Central memory CD8-positive, alpha-beta T cell (primary cell): ENCODE results near the gene DBP.
A peak's percentile ranks its signal among the peaks of the same experiment; 100 is the strongest.

Experiments used
- ATAC-seq: fragments of 150-1000 bp; cut with Tn5 transposase; replicated peaks from 2 replicates; pipeline ENCODE4 v1.10.0; 2022; ENCODE audit warnings: mild to moderate bottlenecking, moderate FRiP score, moderate number of reproducible peaks; ENCODE audit not compliant: poor library complexity, severe bottlenecking; ENCODE audit errors: extremely low read depth
- DNase-seq, 2 donors: peaks; one replicate each; pipeline ENCODE4 v3.0.0; 2021; ENCODE audit warnings: low spot score in 2 of 2
- H3K27ac Mint-ChIP-seq: one replicate; pipeline ENCODE4 v1.8.0; 2022; ENCODE audit warnings: low read depth, mild to moderate bottlenecking, moderate library complexity, mixed read lengths
- H3K27me3 Mint-ChIP-seq: one replicate; pipeline ENCODE4 v1.8.0; 2022; ENCODE audit warnings: mixed read lengths
- H3K36me3 Mint-ChIP-seq: one replicate; pipeline ENCODE4 v1.8.0; 2022; ENCODE audit warnings: mild to moderate bottlenecking, moderate library complexity, mixed read lengths; ENCODE audit not compliant: insufficient read depth
- H3K4me1 Mint-ChIP-seq: one replicate; pipeline ENCODE4 v1.8.0; 2022; ENCODE audit warnings: mixed read lengths
- H3K4me3 Mint-ChIP-seq: one replicate; pipeline ENCODE4 v1.8.0; 2022; ENCODE audit warnings: mild to moderate bottlenecking, moderate library complexity, mixed read lengths
- H3K9me3 Mint-ChIP-seq: one replicate; pipeline ENCODE4 v1.8.0; 2022; ENCODE audit warnings: mixed read lengths

DBP gene

DNA sequence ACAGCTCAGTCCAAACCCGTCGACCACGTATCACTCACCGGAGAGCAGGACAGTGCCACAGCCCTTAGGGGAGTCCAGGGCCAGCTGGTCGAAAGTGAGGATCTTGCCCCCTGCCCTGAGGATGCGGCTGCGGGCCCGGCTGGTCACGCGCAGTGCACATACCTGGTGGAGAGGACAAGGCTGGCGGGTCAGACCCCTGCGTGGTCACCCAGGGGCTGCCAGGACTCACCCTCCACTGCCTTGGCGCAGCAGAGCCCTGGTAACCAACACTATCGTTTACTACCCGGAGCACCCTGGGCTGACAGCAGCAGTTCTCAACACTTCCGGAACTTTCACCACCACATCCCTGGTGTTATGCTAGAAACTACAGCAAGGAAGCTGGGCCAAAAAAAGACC, 21.1 kb downstream of the DBP start:
- H3K4me1 Mint-ChIP-seq = peaks cover 45% of the 10 kb centered on the region
- DNase-seq (no peak), ATAC-seq (no peak)
- H3K27me3 Mint-ChIP-seq = no peaks in the 10 kb centered on the region
- H3K36me3 Mint-ChIP-seq = peaks cover 28% of the 10 kb centered on the region
- H3K9me3 Mint-ChIP-seq = no peaks in the 10 kb centered on the region
- peak overlapping the region; percentile 88 for H3K27ac Mint-ChIP-seq
- peak overlapping the region; percentile 93 for H3K4me3 Mint-ChIP-seq

DNA sequence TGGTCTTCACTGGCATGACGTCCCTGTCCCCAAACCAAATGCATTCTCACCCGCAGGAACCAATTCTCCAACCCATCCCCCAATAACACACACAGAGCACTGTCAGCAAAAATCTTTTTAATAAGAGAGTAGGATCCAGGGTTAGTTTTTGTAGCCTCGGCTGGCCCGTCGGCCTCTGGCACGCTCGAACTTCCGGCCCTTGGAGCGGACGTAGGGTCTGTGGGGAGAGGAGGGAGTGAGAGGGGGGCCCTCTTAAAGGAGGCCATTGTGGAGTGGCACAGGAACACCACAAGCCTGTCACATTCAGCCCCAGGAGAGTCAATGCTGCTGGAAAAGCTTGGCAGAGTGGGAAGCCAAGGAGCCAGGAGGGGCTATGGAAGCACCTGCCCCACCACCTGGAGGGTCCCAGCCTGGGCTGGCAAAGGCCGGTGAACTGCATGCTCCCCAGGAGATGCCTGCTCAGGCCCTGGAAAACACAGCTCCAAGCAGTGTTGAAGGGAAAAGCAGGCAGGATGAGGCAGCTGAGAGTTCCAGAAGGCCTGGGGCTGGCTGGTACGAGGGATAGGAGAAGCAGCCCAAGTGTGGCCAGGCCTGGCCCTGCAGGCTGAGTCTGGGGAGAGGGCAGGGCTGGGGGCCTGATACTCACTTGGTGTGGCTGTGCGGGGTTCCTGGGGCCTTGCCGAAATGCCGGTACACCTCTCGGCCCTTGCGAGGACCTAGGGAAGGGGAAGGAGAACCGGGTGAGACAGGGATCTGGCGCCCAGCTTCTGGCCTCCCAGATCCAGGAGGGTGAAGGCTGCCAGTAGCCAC, 21.7 kb downstream of the DBP start:
- no peak for DNase-seq
- no peak overlapping the region for H3K27ac Mint-ChIP-seq
- H3K27me3 Mint-ChIP-seq = no peaks in the 10 kb centered on the region
- ATAC-seq = no peak
- no peaks in the 10 kb centered on the region for H3K9me3 Mint-ChIP-seq
- H3K4me1 Mint-ChIP-seq = peaks cover 45% of the 10 kb centered on the region
- peak overlapping the region; percentile 18 for H3K4me3 Mint-ChIP-seq
- H3K36me3 Mint-ChIP-seq = peaks cover 27% of the 10 kb centered on the region

DNA sequence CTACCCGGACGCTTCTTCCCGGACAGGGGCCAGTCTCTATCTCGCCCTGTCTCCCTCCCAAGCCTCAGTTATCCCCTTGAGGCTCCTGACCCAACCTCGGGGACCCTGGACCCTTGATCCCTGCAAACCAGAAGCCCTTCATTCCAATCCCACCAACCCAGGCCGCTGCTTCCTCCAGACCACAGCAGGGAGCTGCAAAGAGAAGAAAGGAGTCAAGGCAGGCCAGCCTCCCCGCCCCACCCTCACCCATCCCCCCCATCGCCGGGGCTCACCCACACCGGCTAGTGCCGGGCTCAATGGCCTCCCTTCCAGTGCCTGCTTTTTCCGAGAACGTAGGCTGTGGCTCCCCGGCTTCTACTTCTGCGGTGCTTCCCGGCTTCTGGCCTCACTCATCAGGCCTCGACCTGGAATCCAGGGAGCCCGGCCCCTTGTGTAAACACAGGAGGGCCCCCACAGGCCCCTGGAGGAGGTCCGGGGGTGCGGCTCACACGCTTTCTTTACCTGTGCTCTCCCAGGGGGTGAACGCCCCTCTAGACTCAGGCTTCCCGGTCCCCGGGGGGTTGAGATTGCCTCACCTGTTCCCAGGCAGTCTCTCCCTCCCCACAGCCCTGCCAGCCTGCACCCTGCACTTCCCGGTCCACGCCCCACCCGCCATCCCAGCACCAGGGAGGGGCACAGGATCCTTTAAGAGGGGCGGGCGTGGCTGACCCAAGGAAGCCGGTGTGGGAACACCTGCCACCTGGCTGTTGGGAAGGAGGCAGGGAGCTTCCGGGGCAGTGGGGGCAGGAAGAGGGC, 22.5 kb downstream of the DBP start, which contains the start of gene FAM83E:
Gene FAM83E, minus strand, starts transcription at position 641 of the 795 bp plus-strand sequence. CDS start 1,704 bp downstream, outside the sequence.
- Mint-ChIP-seq H3K36me3 (peaks cover 25% of the 10 kb centered on the region), H3K9me3 (no peaks in the 10 kb centered on the region), H3K27ac (peak within 1 kb of the TSS; percentile 91), H3K4me1 (peaks cover 38% of the 10 kb centered on the region), H3K27me3 (no peaks in the 10 kb centered on the region), H3K4me3 (peak within 1 kb of the TSS; percentile 18)
- ATAC-seq (no peak), DNase-seq (no peak)

DNA sequence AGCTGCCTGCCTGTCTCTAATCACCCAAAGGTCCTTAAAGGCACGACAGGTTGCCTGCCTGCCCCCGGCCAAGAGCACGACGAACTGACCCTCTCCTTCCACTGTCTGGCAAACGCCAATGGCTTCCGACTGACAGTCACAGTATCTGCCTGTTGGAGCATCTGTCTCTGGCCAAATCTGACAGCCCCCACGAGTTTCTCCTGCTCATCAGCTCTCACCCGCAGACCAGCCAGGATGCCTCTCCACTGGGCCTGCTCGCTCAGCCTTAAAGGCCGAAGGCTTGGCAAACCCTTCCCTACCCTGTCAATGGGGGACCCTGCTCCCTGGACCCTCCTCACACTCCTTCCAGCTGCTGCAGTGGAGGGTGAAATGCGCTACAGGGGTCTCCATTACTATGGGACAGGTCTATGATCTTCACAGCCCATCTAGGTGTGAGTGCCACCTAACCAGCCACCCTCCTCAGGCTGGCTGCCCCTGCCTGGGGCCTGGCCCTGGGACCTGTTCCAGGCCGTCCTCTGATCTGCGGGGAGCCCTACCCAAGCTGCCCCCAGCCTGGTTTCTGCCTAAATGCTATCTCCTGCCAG, 23.2 kb downstream of the DBP start:
- Mint-ChIP-seq H3K36me3 (peaks cover 19% of the 10 kb centered on the region), H3K27ac (peak overlapping the region; percentile 91), H3K4me1 (peaks cover 36% of the 10 kb centered on the region), H3K27me3 (no peaks in the 10 kb centered on the region), H3K4me3 (no peak overlapping the region), H3K9me3 (no peaks in the 10 kb centered on the region)
- ATAC-seq (no peak), DNase-seq (no peak)

DNA sequence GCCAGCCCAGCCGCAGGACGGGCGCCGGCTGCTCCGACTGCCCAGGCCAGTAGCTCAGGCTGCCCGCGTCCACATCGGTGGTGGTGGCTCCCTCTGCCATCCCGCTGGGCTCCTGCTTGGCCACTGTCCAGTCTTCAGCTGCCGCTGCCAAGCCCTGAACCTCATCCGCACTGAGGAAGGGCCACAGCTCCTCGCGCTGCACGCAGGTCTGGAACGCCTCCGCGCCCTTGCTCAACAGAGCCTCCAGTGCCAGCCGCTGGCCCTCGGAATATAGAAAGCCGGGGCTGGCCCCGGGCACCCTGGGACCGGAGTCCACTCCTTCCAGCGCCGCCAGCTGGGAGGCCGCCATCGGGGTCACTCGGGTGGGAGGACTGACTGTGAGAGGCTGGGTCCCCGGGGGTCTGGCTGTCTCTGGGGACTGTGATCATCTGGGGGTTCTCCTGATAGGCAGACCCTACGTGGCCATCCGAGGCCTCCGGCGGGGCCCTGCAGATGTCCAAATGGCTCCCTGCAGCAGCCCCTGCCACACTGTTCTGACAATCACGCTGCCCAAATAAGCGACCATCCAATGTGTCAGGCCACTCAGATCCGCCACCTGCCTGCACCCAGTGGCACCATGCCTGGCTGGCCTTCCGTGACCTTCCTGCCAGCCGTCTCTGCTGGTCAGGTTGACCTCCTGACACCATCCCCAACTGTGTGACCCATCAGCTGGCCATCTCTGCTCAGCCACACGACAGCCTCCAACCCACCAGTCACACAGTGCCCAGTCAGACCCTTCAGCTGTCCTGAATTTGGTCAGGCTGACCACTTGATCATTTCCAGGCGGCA, 23.9 kb downstream of the DBP start:
- Mint-ChIP-seq H3K27ac (peak overlapping the region; percentile 91), H3K4me1 (peaks cover 33% of the 10 kb centered on the region), H3K27me3 (no peaks in the 10 kb centered on the region), H3K36me3 (peaks cover 14% of the 10 kb centered on the region), H3K9me3 (no peaks in the 10 kb centered on the region), H3K4me3 (no peak overlapping the region)
- no peak for DNase-seq
- ATAC-seq = no peak

DNA sequence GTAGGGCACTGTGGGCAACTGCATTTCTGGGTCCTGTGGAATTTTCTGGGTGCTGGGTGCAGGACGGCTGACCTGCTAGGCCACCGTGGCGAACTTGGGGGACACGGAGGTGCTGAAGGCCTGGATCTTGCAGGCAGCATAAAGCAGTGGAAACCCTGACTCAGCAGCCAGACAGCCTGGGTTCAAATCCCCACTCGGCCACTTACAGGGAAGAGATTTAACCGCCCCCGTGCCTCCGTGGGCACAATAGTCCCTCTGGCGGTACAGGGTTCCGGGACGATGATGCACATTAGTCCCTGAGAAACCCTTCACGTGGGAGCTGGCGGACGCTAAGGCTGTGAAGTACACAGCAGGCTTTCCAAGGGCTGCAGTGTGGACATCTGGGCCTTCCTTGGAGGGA, 25.3 kb downstream of the DBP start:
- Mint-ChIP-seq H3K4me3 (no peak overlapping the region), H3K27me3 (no peaks in the 10 kb centered on the region), H3K9me3 (no peaks in the 10 kb centered on the region), H3K4me1 (peaks cover 21% of the 10 kb centered on the region), H3K27ac (peak overlapping the region; percentile 57), H3K36me3 (peaks cover 10% of the 10 kb centered on the region)
- ATAC-seq (no peak), DNase-seq (no peak)

DNA sequence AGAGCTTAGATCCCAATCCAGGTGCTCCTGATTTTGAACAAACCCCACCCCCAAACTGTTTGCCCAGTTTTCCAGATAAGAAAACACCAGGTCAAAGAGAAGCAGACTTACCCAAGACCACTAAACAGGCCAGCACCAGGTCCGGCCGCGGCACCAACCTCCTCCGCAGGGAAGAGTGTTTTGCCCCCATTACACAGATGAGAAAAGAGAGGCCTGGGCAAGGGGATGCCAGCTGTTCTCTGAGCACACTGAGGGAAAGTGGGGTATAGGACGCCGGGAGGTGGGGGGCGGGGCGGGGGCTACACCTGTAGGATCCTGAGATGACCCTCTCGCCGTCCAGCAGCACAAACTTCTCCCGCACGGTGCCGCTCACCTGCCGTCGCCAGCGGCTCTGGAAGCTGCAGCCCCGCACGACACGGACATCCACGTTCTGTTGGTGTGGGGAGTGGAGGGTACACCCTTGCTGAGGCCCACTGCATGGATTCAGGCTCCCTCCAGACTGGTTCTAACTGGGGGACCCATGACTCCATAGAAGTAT, 27.5 kb downstream of the DBP start:
- Mint-ChIP-seq H3K27me3 (no peaks in the 10 kb centered on the region), H3K4me1 (peaks cover 12% of the 10 kb centered on the region), H3K9me3 (no peaks in the 10 kb centered on the region), H3K36me3 (peaks cover 3% of the 10 kb centered on the region), H3K27ac (no peak overlapping the region), H3K4me3 (no peak overlapping the region)
- ATAC-seq (no peak), DNase-seq (no peak)

DNA sequence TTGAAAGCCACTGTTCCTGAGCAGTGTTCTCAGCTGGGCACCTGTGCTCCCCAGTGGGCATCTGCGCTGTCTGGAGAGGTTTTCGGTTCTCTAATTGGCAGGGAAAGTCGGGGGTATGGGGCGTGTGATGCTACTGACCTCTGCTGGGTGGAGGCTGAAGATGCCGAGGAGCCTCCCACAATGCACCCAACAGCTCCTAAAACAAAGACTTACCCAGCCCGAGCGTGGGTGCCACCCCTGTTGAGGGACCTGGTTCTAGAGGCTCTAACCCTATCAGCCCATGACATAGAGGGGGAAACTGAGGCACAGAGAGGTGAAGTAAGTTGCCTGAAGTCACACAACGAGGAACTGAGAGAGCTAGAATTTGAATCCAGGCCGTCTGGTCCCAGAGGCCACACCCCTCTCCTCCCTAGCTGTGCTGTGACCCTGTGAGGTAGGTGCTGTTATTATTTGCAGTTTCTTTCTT, 28.3 kb downstream of the DBP start:
- Mint-ChIP-seq H3K27ac (peak overlapping the region; percentile 71), H3K9me3 (no peaks in the 10 kb centered on the region), H3K36me3 (peaks cover 3% of the 10 kb centered on the region), H3K4me3 (no peak overlapping the region), H3K4me1 (peaks cover 8% of the 10 kb centered on the region), H3K27me3 (no peaks in the 10 kb centered on the region)
- ATAC-seq = peak; percentile 81
- peak in 1 of 2 donors; percentile 34 for DNase-seq

DNA sequence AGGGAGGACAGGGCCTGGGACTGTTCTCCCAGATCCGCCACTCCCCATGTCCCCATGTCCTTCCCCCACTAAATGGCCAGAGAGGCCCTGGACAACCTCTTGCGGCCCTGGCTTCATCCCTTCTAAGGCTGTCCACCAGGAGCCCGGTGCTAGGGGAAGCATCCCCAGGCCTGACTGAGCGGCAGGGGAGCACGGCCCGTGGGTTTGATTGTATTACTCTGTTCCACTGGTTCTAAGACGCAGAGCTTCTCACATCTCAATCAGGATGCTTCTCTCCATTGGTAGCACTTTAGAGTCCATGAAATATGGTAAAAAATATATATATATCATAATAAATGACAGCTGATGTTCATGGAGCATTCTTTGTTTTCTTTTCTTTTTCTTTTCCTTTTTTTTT, 29.8 kb downstream of the DBP start:
- no peak overlapping the region for H3K27ac Mint-ChIP-seq
- H3K4me3 Mint-ChIP-seq = no peak overlapping the region
- DNase-seq (no peak), ATAC-seq (no peak)
- no peaks in the 10 kb centered on the region for H3K27me3 Mint-ChIP-seq
- H3K4me1 Mint-ChIP-seq = peaks cover 5% of the 10 kb centered on the region
- peaks cover 1% of the 10 kb centered on the region for H3K36me3 Mint-ChIP-seq
- no peaks in the 10 kb centered on the region for H3K9me3 Mint-ChIP-seq

DNA sequence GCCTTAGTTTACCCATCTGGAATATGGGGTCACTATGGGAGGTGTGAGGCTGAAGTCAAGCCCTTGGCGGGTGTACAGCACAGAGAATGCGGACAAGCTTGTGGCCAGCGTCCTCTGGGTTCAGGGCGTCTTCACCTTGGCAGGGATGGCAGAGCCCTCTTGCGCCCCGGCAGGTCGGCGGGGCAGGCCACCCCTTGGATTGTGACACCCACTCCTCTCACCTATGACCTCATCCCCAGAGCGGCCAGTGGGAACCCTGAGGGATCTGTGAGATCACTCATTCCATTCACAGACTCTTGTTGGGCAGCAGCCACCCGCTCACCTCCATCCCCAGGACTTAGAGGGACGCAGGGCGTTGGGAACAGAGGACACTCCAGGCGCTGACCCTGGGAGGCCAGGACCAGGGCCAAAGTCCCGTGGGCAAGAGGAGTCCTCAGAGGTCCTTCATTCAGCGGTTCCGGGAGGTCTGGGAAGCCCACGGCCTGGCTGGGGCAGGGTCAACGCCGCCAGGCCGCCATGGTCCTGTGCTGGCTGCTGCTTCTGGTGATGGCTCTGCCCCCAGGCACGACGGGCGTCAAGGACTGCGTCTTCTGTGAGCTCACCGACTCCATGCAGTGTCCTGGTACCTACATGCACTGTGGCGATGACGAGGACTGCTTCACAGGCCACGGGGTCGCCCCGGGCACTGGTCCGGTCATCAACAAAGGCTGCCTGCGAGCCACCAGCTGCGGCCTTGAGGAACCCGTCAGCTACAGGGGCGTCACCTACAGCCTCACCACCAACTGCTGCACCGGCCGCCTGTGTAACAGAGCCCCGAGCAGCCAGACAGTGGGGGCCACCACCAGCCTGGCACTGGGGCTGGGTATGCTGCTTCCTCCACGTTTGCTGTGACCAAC, 30.5 kb downstream of the DBP start, which contains the start of gene SPACA4:
Gene SPACA4, plus strand, starts transcription at position 280 of the 896 bp plus-strand sequence. Its CDS starts 237 bp downstream, at position 517.
- no peak for DNase-seq
- H3K4me3 Mint-ChIP-seq = no peak within 1 kb of the TSS
- H3K27me3 Mint-ChIP-seq = no peaks in the 10 kb centered on the region
- H3K4me1 Mint-ChIP-seq = peaks cover 5% of the 10 kb centered on the region
- no peak for ATAC-seq
- peaks cover 1% of the 10 kb centered on the region for H3K36me3 Mint-ChIP-seq
- no peak within 1 kb of the TSS for H3K27ac Mint-ChIP-seq
- H3K9me3 Mint-ChIP-seq = no peaks in the 10 kb centered on the region

DNA sequence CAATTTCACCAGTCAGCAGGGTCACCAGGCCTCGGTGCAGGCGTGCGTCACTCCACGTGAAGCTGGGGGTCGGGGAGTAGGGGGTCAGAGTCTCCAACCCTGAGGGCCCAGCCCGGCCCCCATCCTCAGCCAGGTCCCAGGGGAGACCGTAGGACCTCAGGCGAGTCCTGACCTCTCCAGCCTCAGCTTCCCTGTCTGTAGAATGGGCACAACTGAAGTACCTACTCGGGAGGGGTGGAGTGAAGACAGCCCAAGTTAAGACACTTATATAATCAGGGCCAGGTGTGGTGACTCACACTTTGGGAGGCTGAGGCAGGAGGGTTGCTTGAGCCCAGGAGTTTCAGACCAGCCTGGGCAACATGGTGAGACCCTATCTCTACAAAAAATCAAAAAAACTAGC, 33.3 kb downstream of the DBP start:
- Mint-ChIP-seq H3K9me3 (no peaks in the 10 kb centered on the region), H3K4me1 (peaks cover 3% of the 10 kb centered on the region), H3K4me3 (no peak overlapping the region), H3K27me3 (peaks cover 2% of the 10 kb centered on the region), H3K36me3 (peaks cover 1% of the 10 kb centered on the region), H3K27ac (no peak overlapping the region)
- DNase-seq (no peak), ATAC-seq (no peak)
